GM21526 (cell line): ENCODE measurements around the gene MYMK.

Source experiments
- ATAC-seq: cut with Tn5 transposase; IDR thresholded peaks from one replicate; pipeline ENCODE4 v1.9.1; 2021; ENCODE audit warnings: moderate library complexity; ENCODE audit not compliant: unreplicated experiment, low FRiP score

Gene MYMK

GRCh38 chr9:133558191-133559126 is 33.7 kb upstream of the MYMK start:
- ATAC-seq: no peak

GRCh38 chr9:133557581-133557980 is 32.8 kb upstream of the MYMK start:
- ATAC-seq: no peak

- ATAC-seq: no peak
Measured at GRCh38 chr9:133556354-133556753, 31.6 kb upstream of the MYMK start.

- ATAC-seq: no peak
Measured at GRCh38 chr9:133554729-133555128, 30.0 kb upstream of the MYMK start.

- no peak for ATAC-seq
Measured at GRCh38 chr9:133553973-133554713, 29.4 kb upstream of the MYMK start.

GRCh38 chr9:133553123-133553522 is 28.4 kb upstream of the MYMK start:
- ATAC-seq: no peak

- no peak for ATAC-seq
Measured at GRCh38 chr9:133552236-133552635, 27.5 kb upstream of the MYMK start.

GRCh38 chr9:133551446-133551845 is 26.7 kb upstream of the MYMK start:
- no peak for ATAC-seq

- ATAC-seq: no peak
Measured at GRCh38 chr9:133547116-133547515, 22.4 kb upstream of the MYMK start.

GRCh38 chr9:133546287-133546680 is 21.5 kb upstream of the MYMK start:
- ATAC-seq: no peak

GRCh38 chr9:133545494-133546286 is 20.9 kb upstream of the MYMK start:
- ATAC-seq: no peak

- no peak for ATAC-seq
Measured at GRCh38 chr9:133543772-133544467, 19.2 kb upstream of the MYMK start.

GRCh38 chr9:133542002-133542401 is 17.2 kb upstream of the MYMK start:
- ATAC-seq: no peak

GRCh38 chr9:133540698-133541025 is 15.9 kb upstream of the MYMK start:
- ATAC-seq: no peak

- no peak for ATAC-seq
Measured at GRCh38 chr9:133539991-133540697, 15.4 kb upstream of the MYMK start.

- no peak for ATAC-seq
Measured at GRCh38 chr9:133538851-133539833, 14.4 kb upstream of the MYMK start.

GRCh38 chr9:133538176-133538575 is 13.4 kb upstream of the MYMK start:
- no peak for ATAC-seq

- no peak for ATAC-seq
Measured at GRCh38 chr9:133537257-133537656, 12.5 kb upstream of the MYMK start.

- no peak for ATAC-seq
Measured at GRCh38 chr9:133536536-133536935, 11.8 kb upstream of the MYMK start.
